ENCODE results near the gene GBX1.

The GBX1 gene

GRCh38 chr7:151192002-151192539 lies 24.6 kb upstream of the GBX1 start:
- no peak overlapping the region for H3K4me3 ChIP-seq (ENCODE audit: low read length)
- no peaks in the 10 kb centered on the region for H3K9me3 ChIP-seq (ENCODE audit: insufficient read depth, low read depth, low read length)
- no peak overlapping the region for H3K9ac ChIP-seq (ENCODE audit: low read depth, low read length)
- no peaks in the 10 kb centered on the region for H3K4me1 ChIP-seq (ENCODE audit: insufficient read depth, low read length)
- H3K36me3 ChIP-seq (ENCODE audit: insufficient read depth, low read depth, low read length) = no peaks in the 10 kb centered on the region
- no peak overlapping the region for H3K27ac ChIP-seq (ENCODE audit: low read length)
- peaks cover 31% of the 10 kb centered on the region for H3K27me3 ChIP-seq (ENCODE audit: insufficient read depth, low read length)

DNA sequence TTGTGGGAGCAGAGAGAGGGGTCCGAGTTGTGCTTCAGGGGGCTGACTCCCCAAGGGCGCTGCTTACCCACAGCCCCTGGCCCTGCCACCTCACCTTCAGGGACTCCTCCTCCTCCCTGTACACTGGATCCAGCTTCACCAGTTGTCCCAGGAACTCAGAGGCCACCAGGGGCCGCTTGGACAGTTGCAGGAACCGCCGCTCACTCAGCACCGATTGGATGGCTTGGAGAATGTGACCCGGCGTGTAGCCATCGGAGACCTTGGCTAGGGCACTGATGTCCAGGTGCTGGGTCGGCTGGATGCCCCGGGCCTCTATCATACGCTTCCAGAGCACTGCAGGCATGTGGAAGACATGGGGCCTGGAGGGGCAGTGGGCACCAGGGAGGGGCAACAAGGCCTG lies 24.1 kb upstream of the GBX1 start:
- H3K27ac ChIP-seq (ENCODE audit: low read length) = no peak overlapping the region

DNA sequence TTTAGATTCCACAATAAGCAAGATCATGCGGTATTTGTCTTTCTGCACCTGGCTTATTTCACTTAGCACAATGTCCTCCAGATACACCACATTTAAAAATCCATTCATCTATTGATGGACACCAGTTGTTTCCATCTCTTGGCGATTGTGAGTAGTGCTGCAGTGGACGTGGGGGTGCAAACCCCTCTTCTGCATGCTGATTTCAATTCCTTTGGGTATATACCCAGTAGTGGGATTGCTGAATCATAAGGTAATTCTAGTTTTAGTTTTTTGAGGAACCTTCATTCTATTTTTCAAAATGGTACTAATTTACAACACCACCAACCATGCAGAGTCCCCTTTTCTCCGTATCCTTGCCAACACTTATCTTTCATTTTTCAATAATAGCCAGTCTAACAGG lies 21.5 kb upstream of the GBX1 start:
- Histone ChIP-seq H3K4me1 (ENCODE audit: insufficient read depth, low read length) (no peaks in the 10 kb centered on the region), H3K36me3 (ENCODE audit: insufficient read depth, low read depth, low read length) (no peaks in the 10 kb centered on the region), H3K4me3 (ENCODE audit: low read length) (no peak overlapping the region), H3K9ac (ENCODE audit: low read depth, low read length) (no peak overlapping the region), H3K9me3 (ENCODE audit: insufficient read depth, low read depth, low read length) (no peaks in the 10 kb centered on the region), H3K27me3 (ENCODE audit: insufficient read depth, low read length) (peaks cover 8% of the 10 kb centered on the region), H3K27ac (ENCODE audit: low read length) (no peak overlapping the region)

More for the DNA sequence above, 24.1 kb upstream of the GBX1 start:
- peaks cover 26% of the 10 kb centered on the region for H3K27me3 ChIP-seq (ENCODE audit: insufficient read depth, low read length)
- H3K4me1 ChIP-seq (ENCODE audit: insufficient read depth, low read length) = no peaks in the 10 kb centered on the region
- no peaks in the 10 kb centered on the region for H3K9me3 ChIP-seq (ENCODE audit: insufficient read depth, low read depth, low read length)
- no peaks in the 10 kb centered on the region for H3K36me3 ChIP-seq (ENCODE audit: insufficient read depth, low read depth, low read length)
- H3K4me3 ChIP-seq (ENCODE audit: low read length) = no peak overlapping the region
- no peak overlapping the region for H3K9ac ChIP-seq (ENCODE audit: low read depth, low read length)

DNA sequence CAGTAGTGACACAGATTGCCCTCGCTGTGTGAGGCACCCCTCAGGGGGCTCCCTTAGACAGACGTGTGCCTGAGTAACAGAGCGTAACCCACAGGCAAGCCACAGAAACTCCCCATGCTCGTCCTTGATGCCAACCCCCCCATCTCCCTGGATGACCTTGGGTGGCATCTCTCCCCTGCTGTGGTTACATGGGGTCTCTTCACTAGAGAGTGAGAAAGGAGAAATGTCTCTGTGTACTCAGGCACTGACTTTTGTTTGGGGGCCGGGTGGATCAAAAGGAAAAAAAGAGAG lies 20.7 kb upstream of the GBX1 start:
- no peaks in the 10 kb centered on the region for H3K4me1 ChIP-seq (ENCODE audit: insufficient read depth, low read length)
- H3K27me3 ChIP-seq (ENCODE audit: insufficient read depth, low read length) = peaks cover 9% of the 10 kb centered on the region
- no peaks in the 10 kb centered on the region for H3K9me3 ChIP-seq (ENCODE audit: insufficient read depth, low read depth, low read length)
- H3K9ac ChIP-seq (ENCODE audit: low read depth, low read length) = no peak overlapping the region
- H3K27ac ChIP-seq (ENCODE audit: low read length) = no peak overlapping the region
- H3K4me3 ChIP-seq (ENCODE audit: low read length) = no peak overlapping the region
- H3K36me3 ChIP-seq (ENCODE audit: insufficient read depth, low read depth, low read length) = no peaks in the 10 kb centered on the region

DNA sequence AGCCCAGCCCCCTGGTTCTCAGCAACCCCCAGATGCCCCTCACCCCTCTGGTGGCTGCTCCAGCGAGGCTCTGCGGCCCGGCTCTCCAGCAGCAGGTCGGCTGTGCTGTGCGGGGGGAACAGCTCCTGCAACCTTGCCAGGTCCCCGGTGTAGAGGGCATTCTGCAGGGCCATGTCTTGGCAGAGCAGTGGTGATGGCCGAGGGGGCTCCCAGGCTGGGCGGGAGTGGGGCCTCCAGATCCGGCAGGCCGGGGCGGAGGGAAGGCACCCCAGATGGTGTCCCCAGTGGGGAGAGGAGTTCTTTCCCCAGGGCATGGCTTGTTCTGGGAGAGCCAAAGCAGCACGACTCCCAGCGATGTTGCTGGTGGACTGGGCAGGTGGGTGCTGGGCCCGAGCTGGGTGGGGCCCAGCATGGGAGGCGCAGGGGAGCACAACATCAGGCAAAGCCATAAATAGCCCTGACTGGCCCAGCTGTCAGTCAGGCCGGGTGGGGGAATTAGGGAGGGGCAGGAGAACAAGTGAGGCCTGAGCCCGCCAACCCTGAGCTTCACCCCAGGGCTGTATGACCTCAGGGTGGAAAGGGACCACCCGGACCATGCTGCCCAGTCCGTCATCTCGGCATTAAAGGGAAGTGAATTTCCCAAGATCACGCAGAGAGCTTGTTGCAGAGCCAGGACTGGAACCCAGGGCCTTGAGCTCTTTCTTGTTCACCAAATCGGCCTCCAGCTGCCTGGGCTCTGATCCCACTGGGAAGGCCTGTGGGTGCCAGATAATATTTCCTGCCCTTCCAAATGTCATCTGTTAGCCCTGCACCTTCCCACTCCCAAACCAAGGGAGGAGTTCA lies 20.1 kb upstream of the GBX1 start:
- no peak overlapping the region for H3K9ac ChIP-seq (ENCODE audit: low read depth, low read length)
- no peak overlapping the region for H3K4me3 ChIP-seq (ENCODE audit: low read length)
- peaks cover 14% of the 10 kb centered on the region for H3K27me3 ChIP-seq (ENCODE audit: insufficient read depth, low read length)
- H3K9me3 ChIP-seq (ENCODE audit: insufficient read depth, low read depth, low read length) = no peaks in the 10 kb centered on the region
- no peak overlapping the region for H3K27ac ChIP-seq (ENCODE audit: low read length)
- H3K36me3 ChIP-seq (ENCODE audit: insufficient read depth, low read depth, low read length) = no peaks in the 10 kb centered on the region
- no peaks in the 10 kb centered on the region for H3K4me1 ChIP-seq (ENCODE audit: insufficient read depth, low read length)

DNA sequence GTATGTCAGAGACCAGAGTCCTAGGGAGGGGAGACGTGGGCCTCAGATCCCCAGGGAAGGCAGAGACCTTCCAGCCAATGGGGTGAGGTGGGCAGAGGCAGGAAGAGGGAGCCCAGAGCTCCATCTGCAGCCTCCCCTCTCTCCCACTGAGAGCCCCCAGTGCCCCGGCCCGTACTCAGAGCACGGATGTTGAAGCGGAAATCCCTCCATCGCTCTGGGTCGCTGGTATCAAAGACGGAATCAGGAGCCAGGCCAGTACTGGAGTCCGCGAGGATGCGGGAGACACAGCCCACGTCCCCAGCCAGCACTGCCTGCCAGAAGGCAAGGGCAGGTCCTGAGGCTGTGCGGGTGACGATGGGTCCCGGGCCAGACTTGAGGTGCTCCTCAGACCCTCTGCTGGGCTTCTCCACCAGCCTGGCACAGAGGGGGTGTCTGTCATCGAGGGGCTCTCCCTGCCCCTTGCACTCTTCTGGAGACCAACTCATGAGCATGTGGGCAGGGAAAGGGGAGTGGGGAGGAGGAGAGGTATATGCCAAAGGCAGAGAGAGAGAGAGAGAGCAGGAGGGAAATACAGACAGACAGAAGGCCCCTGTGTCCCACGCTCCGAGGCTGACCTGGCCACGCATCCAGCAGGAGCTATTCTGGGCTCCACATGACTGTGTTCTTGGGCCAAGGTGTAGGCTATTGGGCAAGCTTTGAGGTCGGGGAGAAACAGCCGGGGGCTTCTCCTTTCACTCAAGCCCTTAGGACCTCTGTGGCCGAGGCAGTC lies 19.3 kb upstream of the GBX1 start, which contains the start of gene ASB10:
Gene ASB10, minus strand, starts transcription at position 611 of the 769 bp plus-strand sequence. Its CDS starts 120 bp downstream, at position 491.
- Histone ChIP-seq H3K9ac (ENCODE audit: low read depth, low read length) (no peak within 1 kb of the TSS), H3K36me3 (ENCODE audit: insufficient read depth, low read depth, low read length) (no peaks in the 10 kb centered on the region), H3K27ac (ENCODE audit: low read length) (no peak within 1 kb of the TSS), H3K4me1 (ENCODE audit: insufficient read depth, low read length) (no peaks in the 10 kb centered on the region), H3K4me3 (ENCODE audit: low read length) (no peak within 1 kb of the TSS), H3K27me3 (ENCODE audit: insufficient read depth, low read length) (peaks cover 14% of the 10 kb centered on the region), H3K9me3 (ENCODE audit: insufficient read depth, low read depth, low read length) (no peaks in the 10 kb centered on the region)

DNA sequence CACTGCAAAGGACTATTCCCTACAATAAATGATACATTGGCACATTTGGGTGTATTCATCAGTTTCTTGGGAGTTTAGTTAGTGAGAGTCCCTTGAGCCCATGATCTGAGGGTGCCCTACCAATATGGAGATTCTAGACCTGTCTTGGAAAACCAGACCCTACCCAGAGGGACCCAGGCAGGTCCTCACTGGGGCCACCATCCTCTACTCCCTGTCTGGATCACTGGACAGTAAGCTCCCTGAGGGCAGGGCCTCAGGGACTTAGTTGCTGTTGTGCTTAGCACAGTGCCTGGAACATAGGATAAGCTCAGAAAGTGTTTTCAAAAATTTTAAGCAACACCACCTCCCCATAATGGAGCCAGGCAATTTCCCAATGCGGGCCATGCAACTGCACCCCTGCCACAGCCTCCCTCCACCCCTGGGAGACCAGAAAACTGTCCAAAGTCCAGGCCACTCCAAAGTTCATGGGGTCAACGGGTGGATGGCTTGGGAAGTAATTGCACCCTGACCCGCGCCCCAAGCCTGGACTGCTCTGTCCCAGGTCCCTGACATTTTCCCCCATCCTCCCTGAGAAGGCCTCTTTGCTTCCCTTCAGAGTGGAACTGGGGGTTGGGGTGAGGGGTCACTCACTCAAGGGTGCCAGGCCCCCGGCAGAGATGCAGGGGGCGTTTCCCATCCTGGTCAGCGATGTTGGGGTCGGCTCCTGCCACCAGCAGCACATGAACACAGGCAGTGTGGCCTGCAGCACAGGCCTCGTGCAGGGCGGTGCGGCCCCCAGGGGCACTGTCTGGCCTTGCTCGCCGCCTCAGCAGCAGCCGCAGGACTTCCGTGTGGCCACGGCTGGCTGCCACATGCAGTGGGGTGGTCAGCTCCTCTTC lies 18.5 kb upstream of the GBX1 start:
- H3K36me3 ChIP-seq (ENCODE audit: insufficient read depth, low read depth, low read length) = no peaks in the 10 kb centered on the region
- no peaks in the 10 kb centered on the region for H3K9me3 ChIP-seq (ENCODE audit: insufficient read depth, low read depth, low read length)
- no peak overlapping the region for H3K9ac ChIP-seq (ENCODE audit: low read depth, low read length)
- peaks cover 14% of the 10 kb centered on the region for H3K27me3 ChIP-seq (ENCODE audit: insufficient read depth, low read length)
- H3K4me1 ChIP-seq (ENCODE audit: insufficient read depth, low read length) = no peaks in the 10 kb centered on the region
- H3K4me3 ChIP-seq (ENCODE audit: low read length) = no peak overlapping the region
- no peak overlapping the region for H3K27ac ChIP-seq (ENCODE audit: low read length)

GRCh38 chr7:151181011-151181431 lies 13.5 kb upstream of the GBX1 start:
- no peak overlapping the region for H3K27ac ChIP-seq (ENCODE audit: low read length)
- peaks cover 18% of the 10 kb centered on the region for H3K27me3 ChIP-seq (ENCODE audit: insufficient read depth, low read length)
- H3K36me3 ChIP-seq (ENCODE audit: insufficient read depth, low read depth, low read length) = no peaks in the 10 kb centered on the region
- no peaks in the 10 kb centered on the region for H3K9me3 ChIP-seq (ENCODE audit: insufficient read depth, low read depth, low read length)
- no peak overlapping the region for H3K9ac ChIP-seq (ENCODE audit: low read depth, low read length)
- H3K4me1 ChIP-seq (ENCODE audit: insufficient read depth, low read length) = no peaks in the 10 kb centered on the region
- H3K4me3 ChIP-seq (ENCODE audit: low read length) = no peak overlapping the region

GRCh38 chr7:151179946-151180345 lies 12.5 kb upstream of the GBX1 start:
- H3K4me3 ChIP-seq (ENCODE audit: low read length) = no peak overlapping the region
- no peak overlapping the region for H3K27ac ChIP-seq (ENCODE audit: low read length)
- H3K27me3 ChIP-seq (ENCODE audit: insufficient read depth, low read length) = peaks cover 29% of the 10 kb centered on the region
- no peaks in the 10 kb centered on the region for H3K4me1 ChIP-seq (ENCODE audit: insufficient read depth, low read length)
- no peaks in the 10 kb centered on the region for H3K36me3 ChIP-seq (ENCODE audit: insufficient read depth, low read depth, low read length)
- no peak overlapping the region for H3K9ac ChIP-seq (ENCODE audit: low read depth, low read length)
- H3K9me3 ChIP-seq (ENCODE audit: insufficient read depth, low read depth, low read length) = no peaks in the 10 kb centered on the region

- H3K27me3 ChIP-seq (ENCODE audit: insufficient read depth, low read length) = peaks cover 31% of the 10 kb centered on the region
- H3K4me3 ChIP-seq (ENCODE audit: low read length) = no peak overlapping the region
- no peak overlapping the region for H3K27ac ChIP-seq (ENCODE audit: low read length)
- no peaks in the 10 kb centered on the region for H3K36me3 ChIP-seq (ENCODE audit: insufficient read depth, low read depth, low read length)
- no peaks in the 10 kb centered on the region for H3K4me1 ChIP-seq (ENCODE audit: insufficient read depth, low read length)
- no peak overlapping the region for H3K9ac ChIP-seq (ENCODE audit: low read depth, low read length)
- no peaks in the 10 kb centered on the region for H3K9me3 ChIP-seq (ENCODE audit: insufficient read depth, low read depth, low read length)
These were observed 11.9 kb upstream of the GBX1 start for GRCh38 chr7:151179287-151179860.

- Histone ChIP-seq H3K4me1 (ENCODE audit: insufficient read depth, low read length) (no peaks in the 10 kb centered on the region), H3K9ac (ENCODE audit: low read depth, low read length) (no peak overlapping the region), H3K36me3 (ENCODE audit: insufficient read depth, low read depth, low read length) (no peaks in the 10 kb centered on the region), H3K27ac (ENCODE audit: low read length) (no peak overlapping the region), H3K9me3 (ENCODE audit: insufficient read depth, low read depth, low read length) (no peaks in the 10 kb centered on the region), H3K27me3 (ENCODE audit: insufficient read depth, low read length) (peaks cover 32% of the 10 kb centered on the region), H3K4me3 (ENCODE audit: low read length) (no peak overlapping the region)
These were observed 11.3 kb upstream of the GBX1 start for GRCh38 chr7:151178831-151179230.

Measured in iPS-20b (cell line).